ENCODE data around the gene ACP2.

ACP2 gene

DNA sequence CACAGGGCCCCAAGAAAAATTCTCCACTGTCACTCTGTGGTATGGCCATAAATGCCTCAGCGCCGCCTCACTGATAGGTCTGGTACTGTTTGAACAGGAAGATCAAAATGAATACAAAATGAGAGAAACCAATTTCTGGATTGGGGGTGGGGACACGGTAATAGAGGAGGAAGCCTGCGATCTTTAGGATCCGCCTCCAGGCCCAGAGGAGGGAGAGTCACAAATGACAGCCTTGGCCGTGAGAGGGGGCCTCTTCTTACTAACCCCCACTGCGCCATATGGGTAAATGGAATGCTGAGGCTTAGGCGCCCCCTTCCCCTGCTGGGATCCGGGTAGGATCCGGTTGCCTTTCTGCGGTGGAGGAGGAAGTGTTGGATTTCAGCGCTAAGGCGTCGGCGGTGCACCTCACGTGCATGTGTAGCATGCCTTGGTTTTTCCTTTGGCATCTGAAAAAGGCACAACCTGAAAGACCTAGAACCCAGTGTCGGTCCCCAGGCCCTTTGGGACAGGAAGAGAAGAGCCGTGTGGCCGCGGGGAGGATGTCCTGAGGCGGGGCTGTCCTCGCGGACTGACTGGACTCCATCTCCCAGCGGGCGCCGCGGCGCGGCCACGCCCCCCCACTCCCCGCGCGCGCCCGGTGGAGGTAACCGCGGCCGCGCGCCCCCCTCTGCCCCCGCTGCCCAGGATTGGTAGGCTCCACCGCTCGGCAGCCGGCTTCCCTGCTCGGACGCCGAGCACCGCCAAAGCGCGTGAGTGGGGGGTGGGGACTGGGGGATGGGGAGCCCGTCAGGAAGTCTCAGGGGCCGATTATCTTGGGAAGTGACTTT, 20.6 kb upstream of the ACP2 start:
- peak; percentile 67 for DNase-seq (ENCODE audit: low read depth)
- H3K4me3 ChIP-seq (ENCODE audit: control insufficient read depth, low read depth, low read length) = peak overlapping the region; percentile 81
- TF ChIP-seq, protein P1, sequence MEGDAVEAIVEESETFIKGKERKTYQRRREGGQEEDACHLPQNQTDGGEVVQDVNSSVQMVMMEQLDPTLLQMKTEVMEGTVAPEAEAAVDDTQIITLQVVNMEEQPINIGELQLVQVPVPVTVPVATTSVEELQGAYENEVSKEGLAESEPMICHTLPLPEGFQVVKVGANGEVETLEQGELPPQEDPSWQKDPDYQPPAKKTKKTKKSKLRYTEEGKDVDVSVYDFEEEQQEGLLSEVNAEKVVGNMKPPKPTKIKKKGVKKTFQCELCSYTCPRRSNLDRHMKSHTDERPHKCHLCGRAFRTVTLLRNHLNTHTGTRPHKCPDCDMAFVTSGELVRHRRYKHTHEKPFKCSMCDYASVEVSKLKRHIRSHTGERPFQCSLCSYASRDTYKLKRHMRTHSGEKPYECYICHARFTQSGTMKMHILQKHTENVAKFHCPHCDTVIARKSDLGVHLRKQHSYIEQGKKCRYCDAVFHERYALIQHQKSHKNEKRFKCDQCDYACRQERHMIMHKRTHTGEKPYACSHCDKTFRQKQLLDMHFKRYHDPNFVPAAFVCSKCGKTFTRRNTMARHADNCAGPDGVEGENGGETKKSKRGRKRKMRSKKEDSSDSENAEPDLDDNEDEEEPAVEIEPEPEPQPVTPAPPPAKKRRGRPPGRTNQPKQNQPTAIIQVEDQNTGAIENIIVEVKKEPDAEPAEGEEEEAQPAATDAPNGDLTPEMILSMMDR (IDR thresholded peaks at IDR 0.05; ENCODE audit: control insufficient read depth, insufficient read depth, low read depth, low read length, missing control alignments) = no peak

DNA sequence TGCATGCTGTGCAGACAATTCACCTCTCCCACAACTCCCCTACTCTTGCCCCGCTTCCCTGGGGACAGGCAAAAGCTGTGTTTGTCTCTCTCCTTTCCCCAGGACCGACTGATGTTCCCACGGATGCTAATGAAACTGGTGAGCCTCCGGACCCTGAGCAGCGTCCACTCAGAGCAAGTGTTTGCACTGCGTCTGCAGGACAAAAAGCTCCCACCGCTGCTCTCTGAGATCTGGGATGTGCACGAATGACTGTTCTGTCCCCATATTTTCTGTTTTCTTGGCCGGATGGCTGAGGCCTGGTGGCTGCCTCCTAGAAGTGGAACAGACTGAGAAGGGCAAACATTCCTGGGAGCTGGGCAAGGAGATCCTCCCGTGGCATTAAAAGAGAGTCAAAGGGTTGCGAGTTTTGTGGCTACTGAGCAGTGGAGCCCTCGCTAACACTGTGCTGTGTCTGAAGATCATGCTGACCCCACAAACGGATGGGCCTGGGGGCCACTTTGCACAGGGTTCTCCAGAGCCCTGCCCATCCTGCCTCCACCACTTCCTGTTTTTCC, 19.9 kb upstream of the ACP2 start:
- no peak for DNase-seq (ENCODE audit: low read depth)
- no peak overlapping the region for H3K4me3 ChIP-seq (ENCODE audit: control insufficient read depth, low read depth, low read length)
- TF ChIP-seq, protein P1 (IDR thresholded peaks at IDR 0.05; ENCODE audit: control insufficient read depth, insufficient read depth, low read depth, low read length, missing control alignments) = no peak

DNA sequence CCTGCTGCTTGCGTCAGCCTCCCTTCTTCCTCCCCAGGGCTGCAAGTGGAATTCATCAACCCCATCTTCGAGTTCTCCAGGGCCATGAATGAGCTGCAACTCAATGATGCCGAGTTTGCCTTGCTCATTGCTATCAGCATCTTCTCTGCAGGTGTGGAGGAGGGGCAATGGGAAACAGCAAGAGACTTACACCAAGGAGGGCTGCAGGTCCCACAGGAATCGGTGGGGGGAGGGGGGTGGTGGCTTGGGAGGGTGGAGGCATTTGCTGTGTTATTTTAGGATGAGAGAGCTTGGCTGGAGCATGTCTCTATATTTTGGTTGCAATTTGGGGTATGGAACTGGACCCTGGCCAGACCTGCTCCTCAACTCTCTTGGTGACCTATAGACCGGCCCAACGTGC, 19.3 kb upstream of the ACP2 start:
- H3K4me3 ChIP-seq (ENCODE audit: control insufficient read depth, low read depth, low read length) = no peak overlapping the region
- TF ChIP-seq, protein P1 (IDR thresholded peaks at IDR 0.05; ENCODE audit: control insufficient read depth, insufficient read depth, low read depth, low read length, missing control alignments) = no peak
- no peak for DNase-seq (ENCODE audit: low read depth)

DNA sequence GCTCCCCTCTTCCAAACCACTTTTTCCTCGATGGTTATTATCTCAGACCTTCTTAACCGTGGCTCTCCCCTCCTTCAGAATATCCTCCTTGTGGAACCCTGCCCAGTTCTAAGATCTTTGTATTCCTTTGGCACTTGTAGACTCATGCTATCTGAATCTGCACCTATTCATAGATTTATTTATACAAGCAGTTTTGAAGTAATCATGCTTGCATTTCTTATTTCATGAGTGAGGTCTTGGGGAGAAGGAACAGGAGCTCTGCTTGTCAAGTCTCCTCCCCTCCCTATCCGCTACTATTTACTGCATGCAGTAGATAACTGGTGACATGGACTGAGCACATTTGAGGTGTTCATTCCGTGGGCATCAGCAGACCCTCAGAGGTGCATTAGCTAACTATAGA, 15.9 kb upstream of the ACP2 start:
- H3K4me3 ChIP-seq (ENCODE audit: control insufficient read depth, low read depth, low read length) = no peak overlapping the region
- TF ChIP-seq, protein P1 (IDR thresholded peaks at IDR 0.05; ENCODE audit: control insufficient read depth, insufficient read depth, low read depth, low read length, missing control alignments) = no peak
- DNase-seq (ENCODE audit: low read depth) = no peak

DNA sequence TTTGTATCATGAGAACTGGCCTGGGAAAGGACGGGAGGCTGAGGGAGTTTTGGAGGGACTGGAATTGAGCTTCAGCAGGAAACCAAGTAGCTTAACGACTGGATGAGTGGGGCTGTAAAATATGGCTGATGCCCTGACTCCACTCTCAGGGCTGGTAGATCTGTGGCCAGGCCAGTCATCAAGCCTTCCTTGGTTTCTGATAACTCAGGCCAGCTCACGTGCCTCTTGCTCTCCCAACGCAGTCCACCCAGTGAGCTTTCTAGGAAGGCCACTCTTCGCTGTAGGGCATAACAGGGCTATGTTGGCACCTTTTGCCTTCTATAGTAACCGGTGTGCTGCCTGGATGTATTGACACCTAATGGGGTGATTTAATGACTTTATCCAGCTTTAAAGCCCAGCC, 15.5 kb upstream of the ACP2 start:
- TF ChIP-seq, protein P1 (IDR thresholded peaks at IDR 0.05; ENCODE audit: control insufficient read depth, insufficient read depth, low read depth, low read length, missing control alignments) = no peak

DNA sequence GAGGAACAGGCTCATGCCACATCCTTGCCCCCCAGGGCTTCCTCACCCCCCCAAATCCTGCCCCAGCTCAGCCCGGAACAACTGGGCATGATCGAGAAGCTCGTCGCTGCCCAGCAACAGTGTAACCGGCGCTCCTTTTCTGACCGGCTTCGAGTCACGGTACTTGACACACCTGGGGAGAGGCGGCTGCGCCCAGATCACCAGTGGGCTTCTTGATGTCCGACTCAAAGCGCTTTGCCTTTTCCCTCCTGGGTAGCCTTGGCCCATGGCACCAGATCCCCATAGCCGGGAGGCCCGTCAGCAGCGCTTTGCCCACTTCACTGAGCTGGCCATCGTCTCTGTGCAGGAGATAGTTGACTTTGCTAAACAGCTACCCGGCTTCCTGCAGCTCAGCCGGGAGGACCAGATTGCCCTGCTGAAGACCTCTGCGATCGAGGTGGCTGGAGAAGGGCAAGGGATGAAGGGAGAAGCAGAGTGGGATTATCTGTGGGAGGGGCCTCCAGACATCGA, 12.7 kb upstream of the ACP2 start:
- H3K4me3 ChIP-seq (ENCODE audit: control insufficient read depth, low read depth, low read length) = no peak overlapping the region
- TF ChIP-seq, protein P1 (IDR thresholded peaks at IDR 0.05; ENCODE audit: control insufficient read depth, insufficient read depth, low read depth, low read length, missing control alignments) = no peak
- no peak for DNase-seq (ENCODE audit: low read depth)

More for the DNA sequence above, 15.5 kb upstream of the ACP2 start:
- DNase-seq (ENCODE audit: low read depth) = no peak
- H3K4me3 ChIP-seq (ENCODE audit: control insufficient read depth, low read depth, low read length) = no peak overlapping the region
